Activated CD4-positive, alpha-beta T cell treated with anti-CD3 and anti-CD28 coated beads, Interleukin-2, Interleukin-6, amounts not matched to agents 100 ng/mL and 50 ng/mL, durations not matched to agents 16 hours and 8 hours (primary cell): ENCODE results near the gene CEPT1.

Experiments used
- DNase-seq: peaks from one replicate; pipeline ENCODE4 v3.0.0-alpha.2; 2020

Gene CEPT1

GRCh38 chr1:111147948-111148347 is 7.9 kb downstream of the CEPT1 start:
- no peak for DNase-seq

DNA sequence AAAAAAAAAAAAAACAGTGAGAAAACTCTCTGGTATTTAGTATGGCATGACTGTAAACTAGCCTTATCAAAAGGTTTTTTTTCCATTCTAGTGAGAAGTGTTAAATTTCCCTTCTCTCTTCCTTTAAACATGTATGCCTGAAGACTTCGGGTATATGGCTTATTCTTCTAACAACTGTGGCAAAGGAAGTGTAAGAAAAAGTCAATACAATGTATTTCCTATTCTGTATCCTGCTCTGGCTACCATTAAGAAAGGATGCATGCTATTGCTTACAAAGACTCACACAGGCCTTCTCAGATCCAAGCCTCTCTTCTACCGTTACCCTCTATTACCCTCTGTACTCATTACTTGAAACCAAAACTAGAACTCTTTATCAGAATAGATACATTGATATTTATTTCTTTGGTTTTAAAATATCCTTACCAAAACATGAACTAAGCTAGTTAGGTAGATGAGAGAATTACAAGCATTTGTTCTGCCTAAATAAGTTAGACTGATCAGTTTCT is 8.4 kb downstream of the CEPT1 start:
- DNase-seq: no peak

GRCh38 chr1:111151838-111152237 is 11.8 kb downstream of the CEPT1 start:
- DNase-seq: no peak

- no peak for DNase-seq
Observed at GRCh38 chr1:111154021-111154999, 14.3 kb downstream of the CEPT1 start.

- no peak for DNase-seq
Observed at GRCh38 chr1:111157431-111157830, 17.4 kb downstream of the CEPT1 start.

DNA sequence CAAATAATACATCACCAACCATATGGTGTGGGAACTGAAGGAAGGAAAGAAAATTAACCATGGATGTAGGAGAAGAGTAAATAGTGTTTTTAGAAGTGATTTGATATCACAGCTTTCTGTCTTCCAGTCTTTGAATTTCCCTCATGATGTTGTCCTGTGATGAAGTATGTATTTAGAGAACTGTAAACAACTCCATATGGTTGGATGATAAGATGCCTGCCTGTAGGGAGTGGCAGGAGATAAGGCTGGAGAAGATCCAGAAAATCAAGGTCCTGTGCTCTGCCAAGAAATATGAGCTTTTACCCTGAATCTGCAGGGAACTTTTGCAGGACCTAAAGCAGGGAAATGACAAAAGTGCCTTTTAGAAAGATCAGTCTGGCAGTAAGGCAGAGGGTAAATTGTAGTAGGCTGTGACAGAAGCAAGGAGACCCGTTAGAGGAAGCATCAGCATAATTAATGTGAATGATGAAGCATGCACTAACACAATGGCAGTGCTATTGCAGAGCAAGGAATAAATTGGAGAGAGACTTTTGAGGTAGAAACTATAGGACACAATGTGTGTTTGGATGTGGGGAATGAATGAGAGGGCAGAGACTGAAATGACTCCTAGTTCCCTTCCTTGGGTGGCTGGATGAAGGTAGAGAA is 21.9 kb downstream of the CEPT1 start:
- no peak for DNase-seq

DNA sequence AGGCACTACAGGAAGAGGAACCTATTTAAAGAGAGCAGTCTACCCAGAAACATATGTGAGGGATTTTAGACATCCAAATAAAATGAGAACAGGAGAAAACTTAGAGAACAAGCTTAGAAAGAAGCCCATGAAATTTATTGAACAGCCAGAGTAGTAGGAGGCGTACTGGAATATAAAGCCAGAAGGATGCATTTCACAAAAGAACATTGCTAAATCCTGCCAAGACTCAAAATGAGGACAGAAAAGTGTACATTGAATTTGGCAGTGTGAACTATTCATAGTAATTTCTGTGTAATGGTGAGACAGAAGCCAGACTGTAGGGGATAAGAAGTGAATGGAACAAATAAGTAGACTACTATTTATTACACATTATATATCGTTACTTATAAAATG is 22.5 kb downstream of the CEPT1 start:
- DNase-seq: no peak

- no peak for DNase-seq
Observed at GRCh38 chr1:111163363-111163762, 23.3 kb downstream of the CEPT1 start.

- DNase-seq: no peak
Observed at GRCh38 chr1:111164151-111164550, 24.1 kb downstream of the CEPT1 start.

- no peak for DNase-seq
Observed at GRCh38 chr1:111172463-111172862, 32.4 kb downstream of the CEPT1 start.

GRCh38 chr1:111174070-111174469 is 34.0 kb downstream of the CEPT1 start:
- no peak for DNase-seq

DNA sequence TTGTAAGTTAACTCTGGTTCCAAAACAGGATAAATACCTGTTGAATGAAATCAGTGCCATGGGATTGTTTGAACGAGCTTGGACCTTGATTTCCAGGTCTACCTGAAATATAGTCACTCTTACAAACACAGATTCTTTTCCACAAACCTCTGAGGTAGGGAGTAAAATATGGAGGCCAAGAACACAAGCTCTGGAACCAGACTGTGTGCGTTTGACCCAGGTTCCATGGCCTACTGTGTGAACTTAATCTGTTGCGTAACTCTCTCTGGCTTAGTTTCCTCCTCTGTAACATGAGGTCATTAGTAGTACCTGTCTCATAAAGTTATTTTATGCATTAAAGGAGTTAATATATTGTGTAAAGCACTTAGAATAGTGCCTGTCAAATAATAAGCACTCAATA is 35.3 kb downstream of the CEPT1 start:
- no peak for DNase-seq

DNA sequence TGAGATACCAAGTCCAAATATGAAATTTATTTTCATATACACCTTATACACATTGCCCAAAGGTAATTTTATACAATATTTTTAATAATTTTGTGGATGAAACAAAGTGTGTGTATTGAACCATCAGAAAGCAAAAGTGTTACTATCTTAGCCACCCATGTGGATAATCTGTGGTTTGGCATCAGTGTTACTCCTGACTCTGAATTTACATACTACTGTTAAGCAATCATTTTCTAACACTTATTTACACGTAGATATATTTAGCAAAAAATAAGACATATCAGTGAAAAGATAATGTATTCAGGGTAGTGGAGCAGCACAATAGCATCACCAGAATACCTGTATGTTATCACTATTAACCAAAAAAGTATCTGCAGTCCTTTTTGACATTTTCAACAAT is 36.7 kb downstream of the CEPT1 start:
- DNase-seq: no peak

GRCh38 chr1:111179968-111180533 is 40.0 kb downstream of the CEPT1 start:
- DNase-seq: no peak

GRCh38 chr1:111182052-111182451 is 42.0 kb downstream of the CEPT1 start:
- no peak for DNase-seq

DNA sequence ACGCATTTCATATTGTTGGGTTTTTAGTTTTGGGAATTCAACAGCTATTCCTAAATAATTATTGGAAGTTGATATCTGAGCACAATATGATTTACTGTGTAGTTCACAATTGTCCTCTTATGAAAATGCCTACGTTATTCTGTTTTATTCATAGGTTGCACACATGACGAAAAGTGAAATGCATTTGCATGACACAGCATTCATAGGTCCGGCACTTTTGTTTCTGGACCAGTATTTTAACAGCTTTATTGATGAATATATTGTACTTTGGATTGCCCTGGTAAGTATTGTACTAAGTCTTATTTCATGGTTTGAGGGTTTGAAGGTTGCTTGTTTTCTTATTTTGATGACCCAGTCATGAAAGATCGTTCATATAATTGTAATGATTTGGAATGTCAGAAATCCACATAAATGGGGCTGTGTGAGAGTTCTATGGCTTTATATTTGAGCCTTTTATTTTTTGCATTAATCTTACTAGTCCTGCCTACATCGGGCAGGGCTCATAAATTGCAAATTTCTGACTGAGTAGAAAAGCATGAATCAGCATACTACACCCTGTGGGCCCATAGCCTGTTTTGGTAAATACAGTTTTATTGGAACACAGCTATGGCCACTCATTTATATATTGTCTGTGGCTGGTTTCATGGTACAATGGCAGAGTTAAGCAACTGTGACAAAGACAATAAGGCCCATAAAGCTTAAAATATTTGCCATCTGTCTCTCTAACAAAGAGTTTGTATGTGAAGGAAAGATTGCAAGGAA is 43.5 kb downstream of the CEPT1 start:
- DNase-seq: no peak

GRCh38 chr1:111184663-111185062 is 44.6 kb downstream of the CEPT1 start:
- DNase-seq: no peak

DNA sequence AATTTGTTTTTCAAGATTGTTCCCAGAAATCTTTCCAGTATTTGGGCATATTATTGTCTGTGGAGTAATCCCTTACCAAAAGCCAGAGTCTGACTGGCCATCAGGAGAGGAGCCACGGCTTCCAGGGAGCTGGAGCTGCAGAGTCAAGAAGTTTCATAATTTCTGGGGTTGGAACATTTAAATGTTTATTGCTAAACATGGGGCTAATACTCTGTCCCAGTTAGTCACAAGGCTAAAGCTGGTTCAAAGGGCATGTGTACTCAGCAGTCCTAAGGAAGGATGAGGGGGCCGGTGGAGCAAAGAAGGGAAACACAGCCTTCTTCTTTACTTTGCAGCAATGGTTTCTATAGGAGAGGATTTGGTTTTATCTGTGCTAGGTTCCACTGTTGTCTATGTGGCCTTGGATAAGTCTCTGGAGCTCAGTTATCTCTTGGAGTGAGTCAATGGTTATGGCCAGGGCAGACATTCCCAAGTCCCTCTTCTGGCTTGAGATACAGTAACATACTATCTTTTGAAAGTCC is 51.0 kb downstream of the CEPT1 start:
- no peak for DNase-seq

GRCh38 chr1:111191496-111191895 is 51.5 kb downstream of the CEPT1 start:
- no peak for DNase-seq

GRCh38 chr1:111192074-111192473 is 52.1 kb downstream of the CEPT1 start:
- DNase-seq: no peak

DNA sequence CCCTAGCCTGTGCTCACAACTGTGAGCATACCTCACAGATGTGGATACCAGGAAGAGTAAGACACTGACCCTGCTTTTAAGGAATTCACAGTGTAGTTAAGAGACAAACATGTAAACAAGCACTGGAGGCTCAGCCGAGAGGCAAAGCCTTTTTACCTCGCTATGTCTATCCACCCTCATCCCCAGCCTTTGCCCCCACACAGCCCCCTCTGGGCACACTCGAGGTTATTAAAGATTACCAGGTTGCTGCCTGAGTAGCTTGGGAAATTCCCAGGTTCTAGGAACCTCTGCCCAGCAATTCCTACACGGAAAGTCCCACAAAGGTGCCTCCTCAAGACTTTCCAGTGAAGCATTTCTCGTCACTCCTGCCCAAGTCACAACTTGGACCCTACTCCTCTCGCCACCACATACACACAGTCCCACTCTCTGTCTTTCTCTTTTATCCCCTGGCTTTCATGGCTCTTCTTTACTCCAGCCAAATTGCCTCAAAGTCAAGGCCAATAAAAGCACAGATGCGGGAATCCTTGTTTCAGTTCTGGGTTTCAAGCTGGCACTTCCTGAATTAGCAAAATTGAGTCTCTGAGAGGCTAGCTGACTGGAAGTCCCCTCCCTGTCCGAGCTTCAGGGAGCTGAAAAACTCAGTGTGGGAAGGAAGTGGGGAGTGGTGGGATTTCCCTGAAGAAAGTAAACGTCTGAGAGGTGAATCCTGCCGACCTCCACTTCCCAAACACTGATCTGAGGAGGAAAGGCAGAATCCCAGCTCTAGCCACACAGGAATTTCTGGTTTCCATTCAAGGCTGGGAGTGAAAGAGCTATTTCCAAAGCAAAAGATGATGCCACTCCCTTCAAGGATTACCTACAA is 52.9 kb downstream of the CEPT1 start:
- no peak for DNase-seq
